ENCODE results near the gene AHI1. TPM values are rescaled to one million over a fixed set of nuclear protein-coding genes. Genes with fewer than 3 reads are reported as not detected.

Gene AHI1
- total RNA-seq, 1 donor from 2014 or later = 5.2 TPM

GRCh38 chr6:135265278-135265677 is 232.3 kb downstream of the AHI1 start:
- Histone ChIP-seq H3K4me3 (ENCODE audit: low read depth, low read length) (no peak overlapping the region), H3K36me3 (ENCODE audit: control insufficient read depth, insufficient read depth, low read length) (no peaks in the 10 kb centered on the region), H3K27me3 (ENCODE audit: control insufficient read depth, insufficient read depth, low read length) (no peaks in the 10 kb centered on the region)
- DNase-seq (ENCODE audit: low read depth) = no peak
- TF ChIP-seq CTCF (IDR thresholded peaks at IDR 0.05; ENCODE audit: insufficient read depth, low read length, poor library complexity, severe bottlenecking) = no peak

GRCh38 chr6:135261872-135262725 is 235.4 kb downstream of the AHI1 start:
- H3K27me3 ChIP-seq (ENCODE audit: control insufficient read depth, insufficient read depth, low read length) = no peaks in the 10 kb centered on the region
- no peaks in the 10 kb centered on the region for H3K36me3 ChIP-seq (ENCODE audit: control insufficient read depth, insufficient read depth, low read length)
- H3K4me3 ChIP-seq (ENCODE audit: low read depth, low read length) = no peak overlapping the region
- DNase-seq (ENCODE audit: low read depth) = no peak
- TF ChIP-seq CTCF (IDR thresholded peaks at IDR 0.05; ENCODE audit: insufficient read depth, low read length, poor library complexity, severe bottlenecking) = no peak

DNA sequence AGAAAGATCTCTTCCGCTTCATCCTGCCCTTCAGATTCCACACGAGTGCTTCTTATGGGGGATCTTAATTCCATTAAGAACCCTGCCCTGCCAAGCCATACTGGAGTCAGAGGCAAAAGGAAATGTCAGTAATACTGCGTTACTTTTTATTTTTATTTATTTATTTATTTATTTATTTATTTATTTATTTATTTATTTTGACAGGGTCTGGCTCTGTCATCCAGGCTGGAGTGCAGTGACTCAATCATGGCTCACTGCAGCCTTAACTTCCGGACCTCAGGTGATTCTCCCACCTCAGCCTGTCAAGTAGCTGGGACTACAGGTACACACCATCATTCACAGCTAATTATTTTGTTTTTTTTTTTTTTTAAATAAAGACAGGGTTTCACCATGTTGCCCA is 236.9 kb downstream of the AHI1 start:
- no peak for TF ChIP-seq CTCF (IDR thresholded peaks at IDR 0.05; ENCODE audit: insufficient read depth, low read length, poor library complexity, severe bottlenecking)
- no peaks in the 10 kb centered on the region for H3K27me3 ChIP-seq (ENCODE audit: control insufficient read depth, insufficient read depth, low read length)
- no peaks in the 10 kb centered on the region for H3K36me3 ChIP-seq (ENCODE audit: control insufficient read depth, insufficient read depth, low read length)
- no peak overlapping the region for H3K4me3 ChIP-seq (ENCODE audit: low read depth, low read length)
- DNase-seq (ENCODE audit: low read depth) = no peak

- no peak for DNase-seq (ENCODE audit: low read depth)
- TF ChIP-seq CTCF (IDR thresholded peaks at IDR 0.05; ENCODE audit: insufficient read depth, low read length, poor library complexity, severe bottlenecking) = no peak
- no peaks in the 10 kb centered on the region for H3K36me3 ChIP-seq (ENCODE audit: control insufficient read depth, insufficient read depth, low read length)
- H3K4me3 ChIP-seq (ENCODE audit: low read depth, low read length) = no peak overlapping the region
- H3K27me3 ChIP-seq (ENCODE audit: control insufficient read depth, insufficient read depth, low read length) = no peaks in the 10 kb centered on the region
These were observed 238.6 kb downstream of the AHI1 start for GRCh38 chr6:135258970-135259369.

DNA sequence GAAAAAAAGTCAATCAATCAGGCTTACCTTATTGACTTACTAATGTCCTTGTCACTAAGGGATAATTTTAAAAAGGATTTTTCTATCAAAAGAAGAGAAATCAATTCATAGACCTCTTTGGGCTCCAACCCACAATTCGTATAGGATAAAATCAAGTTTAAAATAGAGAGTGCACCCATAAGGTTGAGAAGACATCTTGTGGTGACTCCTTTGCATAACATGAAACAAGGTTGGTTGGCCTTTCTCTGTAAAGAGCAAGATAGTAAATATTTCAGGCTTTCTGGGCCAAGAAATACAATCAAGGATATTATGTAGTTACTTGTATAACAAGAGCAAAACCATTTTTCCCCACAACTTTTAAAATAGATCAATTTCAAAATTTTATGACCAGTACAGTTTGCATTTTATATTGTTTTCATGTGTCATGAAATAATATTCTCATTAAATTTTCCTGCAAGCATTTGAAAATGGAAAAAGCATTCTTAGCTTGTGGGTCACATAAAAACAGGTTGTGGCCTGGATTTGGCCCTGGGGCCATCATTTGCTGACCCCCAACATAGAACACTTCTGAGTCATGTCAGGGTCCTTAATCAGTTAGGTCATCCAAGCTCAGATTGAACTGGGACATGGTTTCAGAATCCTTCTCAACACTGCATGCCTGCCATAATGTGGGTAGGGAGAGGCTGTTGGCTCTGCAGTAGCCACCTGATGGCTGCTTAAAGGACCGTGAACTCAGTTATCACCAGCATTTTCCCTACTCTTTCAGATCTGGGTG is 239.7 kb downstream of the AHI1 start:
- no peak for TF ChIP-seq CTCF (IDR thresholded peaks at IDR 0.05; ENCODE audit: insufficient read depth, low read length, poor library complexity, severe bottlenecking)

More for the DNA sequence above, 239.7 kb downstream of the AHI1 start:
- no peak overlapping the region for H3K4me3 ChIP-seq (ENCODE audit: low read depth, low read length)
- H3K36me3 ChIP-seq (ENCODE audit: control insufficient read depth, insufficient read depth, low read length) = no peaks in the 10 kb centered on the region
- H3K27me3 ChIP-seq (ENCODE audit: control insufficient read depth, insufficient read depth, low read length) = no peaks in the 10 kb centered on the region
- DNase-seq (ENCODE audit: low read depth) = no peak

Data from kidney epithelial cell (primary cell).